UCSD-AML1 (cell line): ENCODE measurements around the gene PAM.
A peak's percentile ranks its signal among the peaks of the same experiment; 100 is the strongest.
"Not testable (repeated sequence)": the region's sequence is repeated elsewhere in the genome, so short reads cannot be mapped to it uniquely, and the experiment has no call there.

ENCODE experiments used
- DNase-seq: peaks from one replicate; lab custom pipeline; 2025; ENCODE audit not compliant: unreplicated experiment; lab: John Stamatoyannopoulos, UW

The PAM gene

GRCh38 chr5:102750151-102750834, 4.8 kb upstream of the PAM start:
- DNase-seq: no peak

GRCh38 chr5:102751903-102752376, 3.2 kb upstream of the PAM start:
- not testable (repeated sequence) for DNase-seq

GRCh38 chr5:102753889-102754766, 977 bp upstream of the PAM start:
- no peak for DNase-seq

GRCh38 chr5:102755686-102756371, 724 bp downstream of the PAM start:
- peak; percentile 64 for DNase-seq

GRCh38 chr5:102758576-102758975, 3.5 kb downstream of the PAM start:
- no peak for DNase-seq

GRCh38 chr5:102759289-102759688, 4.2 kb downstream of the PAM start:
- DNase-seq: no peak

GRCh38 chr5:102759700-102760099, 4.6 kb downstream of the PAM start:
- no peak for DNase-seq

- peak; percentile 10 for DNase-seq
Measured at GRCh38 chr5:102760815-102761214, 5.7 kb downstream of the PAM start.

- no peak for DNase-seq
Measured at GRCh38 chr5:102762095-102762534, 7.0 kb downstream of the PAM start.

- DNase-seq: no peak
Measured at GRCh38 chr5:102762562-102763227, 7.6 kb downstream of the PAM start.

GRCh38 chr5:102763734-102764133, 8.6 kb downstream of the PAM start:
- DNase-seq: peak; percentile 5

GRCh38 chr5:102764381-102765004, 9.4 kb downstream of the PAM start:
- DNase-seq: no peak

- DNase-seq: peak; percentile 12
Measured at GRCh38 chr5:102765350-102765749, 10.2 kb downstream of the PAM start.

- no peak for DNase-seq
Measured at GRCh38 chr5:102766295-102767090, 11.4 kb downstream of the PAM start.

GRCh38 chr5:102767862-102768261, 12.8 kb downstream of the PAM start:
- no peak for DNase-seq

GRCh38 chr5:102770803-102771202, 15.7 kb downstream of the PAM start:
- no peak for DNase-seq

GRCh38 chr5:102771435-102771834, 16.3 kb downstream of the PAM start:
- peak; percentile 9 for DNase-seq

- no peak for DNase-seq
Measured at GRCh38 chr5:102772273-102772672, 17.2 kb downstream of the PAM start.

- DNase-seq: no peak
Measured at GRCh38 chr5:102773133-102773532, 18.0 kb downstream of the PAM start.

GRCh38 chr5:102775756-102776155, 20.7 kb downstream of the PAM start:
- not testable (repeated sequence) for DNase-seq
